SU-DHL-6 (cell line): ENCODE results near the gene NCKIPSD.

Source experiments
- H2AFZ ChIP-seq: fragments of 200-600 bp; sonication (generic); 2 replicates; pipeline ENCODE4 v1.6.1; 2014; ENCODE audit warnings: low read depth, mild to moderate bottlenecking, moderate library complexity, mixed read lengths, antibody characterized with exemption, low read length; ENCODE audit not compliant: severe bottlenecking
- H3F3A ChIP-seq: fragments of 200-600 bp; shearing (Covaris generic); 2 replicates; pipeline ENCODE4 v1.6.0; 2016; ENCODE audit warnings: antibody characterized with exemption, mild to moderate bottlenecking; ENCODE audit not compliant: insufficient read depth
- H3K27ac ChIP-seq: fragments of 200-600 bp; sonication (generic); 2 replicates; pipeline ENCODE4 v1.5.1; 2016; ENCODE audit warnings: low read depth, mild to moderate bottlenecking, low read length, moderate library complexity, mixed read lengths
- H3K27me3 ChIP-seq: fragments of 200-600 bp; sonication (generic), shearing (Covaris generic); 2 replicates; pipeline ENCODE4 v1.6.0; 2014; ENCODE audit warnings: mild to moderate bottlenecking, low read length
- H3K36me3 ChIP-seq: fragments of 200-600 bp; sonication (generic); 2 replicates; pipeline ENCODE4 v1.6.1; 2014; ENCODE audit warnings: mild to moderate bottlenecking, low read length, mixed read lengths
- H3K4me2 ChIP-seq: fragments of 300-600, 200-600 bp; shearing (Covaris generic), sonication (generic); 2 replicates; pipeline ENCODE4 v1.6.0; 2014; ENCODE audit warnings: low read length, low read depth, mild to moderate bottlenecking; ENCODE audit not compliant: poor library complexity, severe bottlenecking
- H3K4me3 ChIP-seq: fragments of 200-600 bp; sonication (generic); 2 replicates; pipeline ENCODE4 v1.5.1; 2014; ENCODE audit warnings: antibody characterized with exemption, low read length, mild to moderate bottlenecking, mixed read lengths; ENCODE audit not compliant: insufficient read depth, poor library complexity, severe bottlenecking
- H3K79me2 ChIP-seq: fragments of 200-600 bp; sonication (generic); 2 replicates; pipeline ENCODE4 v1.6.1; 2014; ENCODE audit warnings: mild to moderate bottlenecking, low read length, moderate library complexity; ENCODE audit not compliant: insufficient read depth
- H3K9ac ChIP-seq: fragments of 200-600 bp; sonication (generic); 2 replicates; pipeline ENCODE4 v1.7.0; 2014; ENCODE audit warnings: mild to moderate bottlenecking, low read length
- H3K9me2 ChIP-seq: fragments of 200-600 bp; sonication (generic); replicated peaks from 2 replicates; pipeline ENCODE4 v1.6.1; 2014; ENCODE audit warnings: low read length; ENCODE audit not compliant: insufficient read depth
- H3K9me3 ChIP-seq: fragments of 200-600 bp; sonication (generic); 2 replicates; pipeline ENCODE4 v1.6.1; 2014; ENCODE audit warnings: low read length, mixed read lengths; ENCODE audit not compliant: insufficient read depth
- H4K20me1 ChIP-seq: fragments of 200-600 bp; sonication (generic); 2 replicates; pipeline ENCODE4 v1.6.1; 2014; ENCODE audit warnings: low read depth, mild to moderate bottlenecking, antibody characterized with exemption, low read length, moderate library complexity, mixed read lengths
- CTCF ChIP-seq: fragments of 200-600 bp; sonication (generic); IDR thresholded peaks from one replicate; pipeline ENCODE4 v1.5.1; 2017; ENCODE audit warnings: antibody characterized with exemption, mild to moderate bottlenecking, low read length, moderate library complexity; ENCODE audit not compliant: insufficient read depth, poor library complexity, severe bottlenecking
- EZH2phosphoT487 ChIP-seq: fragments of 200-600 bp; sonication (generic), shearing (Covaris generic); conservative IDR thresholded peaks from 2 replicates; pipeline ENCODE4 v1.6.1; 2018; ENCODE audit warnings: mild to moderate bottlenecking, antibody characterized with exemption, low read length, moderate library complexity, mixed read lengths

NCKIPSD gene

GRCh38 chr3:48716982-48717746 is 31.4 kb upstream of the NCKIPSD start, which contains the start of gene IP6K2:
IP6K2 (minus strand) TSS chr3:48717221; CDS start chr3:48695291, 21,930 bp downstream.
- Histone ChIP-seq H3K4me2 (peak within 1 kb of the TSS; percentile 70), H3K9me2 (no peaks in the 10 kb centered on the region), H4K20me1 (no peaks in the 10 kb centered on the region), H3K4me3 (peak within 1 kb of the TSS; percentile 90), H3F3A (no peaks in the 10 kb centered on the region), H3K9ac (peak within 1 kb of the TSS; percentile 94), H3K79me2 (peaks cover 48% of the 10 kb centered on the region), H2AFZ (peak within 1 kb of the TSS; percentile 91), H3K36me3 (peaks cover 4% of the 10 kb centered on the region; the same call in 1 of the 2 replicates), H3K27me3 (no peaks in the 10 kb centered on the region), H3K9me3 (no peaks in the 10 kb centered on the region), H3K27ac (peak within 1 kb of the TSS; percentile 42)
- TF ChIP-seq EZH2phosphoT487 (no peak), CTCF (no peak)

DNA sequence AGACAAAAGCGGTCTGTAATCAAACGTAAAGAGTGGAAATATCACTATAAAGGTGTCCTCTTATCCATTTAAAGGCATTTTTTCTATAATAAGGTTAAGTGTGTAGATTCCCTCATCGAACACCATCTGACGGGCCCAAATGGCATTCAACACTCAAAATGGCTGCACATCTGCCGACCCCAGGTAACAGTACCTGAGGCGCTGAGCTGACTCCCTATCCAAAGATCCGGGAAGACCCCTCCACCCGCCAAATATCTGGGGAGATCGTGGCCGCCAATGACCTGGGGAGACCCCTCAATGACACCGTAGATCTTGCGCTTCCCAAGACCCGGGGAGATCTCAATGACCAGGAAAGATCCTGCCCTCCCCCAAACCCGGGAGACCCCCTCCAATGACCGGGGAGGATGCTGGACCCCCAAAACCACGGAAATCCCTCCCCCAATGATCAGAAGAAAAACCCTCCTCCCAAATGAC is 30.8 kb upstream of the NCKIPSD start:
- H3K9me2 ChIP-seq = no peaks in the 10 kb centered on the region
- H3K9me3 ChIP-seq = no peaks in the 10 kb centered on the region
- H3K27ac ChIP-seq = peak overlapping the region; percentile 42
- H3K27me3 ChIP-seq = no peaks in the 10 kb centered on the region
- peak overlapping the region; percentile 94 for H3K9ac ChIP-seq
- H4K20me1 ChIP-seq = peaks cover 5% of the 10 kb centered on the region; the same call in 1 of the 2 replicates
- peak overlapping the region; percentile 23 for H2AFZ ChIP-seq
- no peak for TF ChIP-seq EZH2phosphoT487
- no peak for TF ChIP-seq CTCF
- H3K4me3 ChIP-seq = peak overlapping the region; percentile 90
- peaks cover 7% of the 10 kb centered on the region; the same call in 1 of the 2 replicates for H3K36me3 ChIP-seq
- peak overlapping the region; percentile 70 for H3K4me2 ChIP-seq
- H3K79me2 ChIP-seq = peaks cover 53% of the 10 kb centered on the region
- no peaks in the 10 kb centered on the region for H3F3A ChIP-seq

DNA sequence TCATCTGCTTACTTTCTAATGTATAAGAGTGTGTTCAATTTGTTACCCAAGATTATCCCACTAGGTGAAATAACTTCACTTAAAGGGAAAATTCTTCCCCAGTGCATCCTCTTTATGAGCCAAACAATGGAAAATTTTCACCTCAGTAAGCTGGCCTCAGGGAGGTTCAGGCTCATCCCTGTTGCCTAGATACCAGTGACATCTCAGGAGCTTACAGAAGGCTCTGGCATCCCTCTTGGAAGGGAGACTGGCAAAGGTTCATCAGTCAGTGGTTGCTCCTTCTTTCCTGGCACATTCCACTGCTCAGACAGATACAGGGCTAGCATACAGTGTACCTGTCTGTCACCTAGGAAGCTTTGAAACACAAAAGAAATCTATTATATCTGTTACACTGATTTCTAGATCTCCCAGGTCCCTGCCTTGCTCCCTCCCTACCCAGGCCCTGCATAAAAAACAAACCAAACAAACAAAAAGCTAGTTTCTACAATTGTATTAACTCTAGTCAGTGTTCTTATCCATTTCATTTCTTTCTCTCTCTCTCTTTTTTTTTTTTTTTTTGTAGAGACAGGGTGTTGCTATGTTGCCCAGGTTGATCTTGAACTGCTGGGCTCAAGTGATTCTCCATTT is 29.6 kb upstream of the NCKIPSD start:
- Histone ChIP-seq H3K27me3 (no peaks in the 10 kb centered on the region), H3K4me3 (peak overlapping the region; percentile 90), H3K27ac (no peak overlapping the region), H3F3A (0 out of 2 replicates have a peak, but pooled peaks cover under 1% of the 10 kb centered on the region), H3K79me2 (peaks cover 66% of the 10 kb centered on the region), H3K9ac (peak overlapping the region; percentile 94), H3K9me3 (no peaks in the 10 kb centered on the region), H4K20me1 (peaks cover 5% of the 10 kb centered on the region; the same call in 1 of the 2 replicates), H2AFZ (no peak overlapping the region), H3K4me2 (peak overlapping the region; percentile 70), H3K36me3 (peaks cover 10% of the 10 kb centered on the region; the same call in 1 of the 2 replicates), H3K9me2 (no peaks in the 10 kb centered on the region)
- TF ChIP-seq EZH2phosphoT487 (no peak), CTCF (no peak)
